CD4-positive, alpha-beta T cell (primary cell): Measurements from ENCODE around the gene ROR1. TPM values are rescaled to one million over a fixed set of nuclear protein-coding genes. Genes with fewer than 3 reads are reported as not detected.

ENCODE experiments used
- ATAC-seq: fragments of 200-7000 bp; cut with Tn5 transposase; one replicate; pipeline ENCODE4 v1.10.0; 2022; ENCODE audit warnings: mild to moderate bottlenecking; ENCODE audit not compliant: poor library complexity
- CTCF ChIA-PET: fragments of 350-600 bp; sonication (Branson Sonifier 250); formaldehyde crosslinking; loops from one replicate; lab custom pipeline; 2021; ENCODE audit warnings: antibody characterized with exemption, inconsistent platforms; lab: Charles Lee
- POLR2A ChIA-PET: fragments of 350-600 bp; sonication (Branson Sonifier 250); formaldehyde crosslinking; loops from one replicate; lab custom pipeline; 2021; ENCODE audit warnings: antibody characterized with exemption, inconsistent platforms; lab: Charles Lee
- DNase-seq, 14 experiments: peaks; one replicate each; pipeline ENCODE4 v3.0.0-alpha.2; 2013 to 2020; ENCODE audit warnings: mixed read lengths in 2 of 14
- H3K27ac ChIP-seq, 2 donors: one replicate each; pipeline versions ENCODE4 v1.5.1 to v1.7.0; 2013; ENCODE audit warnings: low read length in 2 of 2, low read depth in 1 of 2, mild to moderate bottlenecking in 1 of 2
- H3K27me3 ChIP-seq, 2 experiments: 1 replicate in 1 of 2; 2 replicates in 1 of 2; pipeline versions ENCODE4 v1.6.1 to v1.7.0; 2013; ENCODE audit warnings: low read length in 2 of 2, control low read depth in 1 of 2, mild to moderate bottlenecking in 1 of 2, moderate library complexity in 1 of 2; ENCODE audit not compliant: insufficient read depth in 2 of 2, control insufficient read depth in 1 of 2
- H3K36me3 ChIP-seq: one replicate; pipeline ENCODE4 v1.6.1; 2013; ENCODE audit warnings: low read length, control low read depth; ENCODE audit not compliant: insufficient read depth
- H3K4me1 ChIP-seq: one replicate; pipeline ENCODE4 v1.6.1; 2013; ENCODE audit warnings: low read length, control low read depth; ENCODE audit not compliant: insufficient read depth
- H3K4me3 ChIP-seq: one replicate; pipeline ENCODE4 v1.5.1; 2013; ENCODE audit warnings: mild to moderate bottlenecking, low read length, moderate library complexity
- H3K9me3 ChIP-seq, 2 experiments: 1 replicate in 1 of 2; 2 replicates in 1 of 2; pipeline versions ENCODE4 v1.6.1 to v1.7.0; 2013; ENCODE audit warnings: low read length in 2 of 2, mild to moderate bottlenecking in 2 of 2, control low read depth in 1 of 2, moderate library complexity in 1 of 2; ENCODE audit not compliant: control insufficient read depth in 1 of 2, insufficient read depth in 1 of 2
- H3K27ac Mint-ChIP-seq: one replicate; pipeline ENCODE4 v1.8.0; 2020; ENCODE audit warnings: mixed read lengths
- H3K27me3 Mint-ChIP-seq: one replicate; pipeline ENCODE4 v1.8.0; 2021; ENCODE audit warnings: mixed read lengths
- H3K36me3 Mint-ChIP-seq: one replicate; pipeline ENCODE4 v1.8.0; 2021; ENCODE audit warnings: low read depth, mixed read lengths
- H3K4me1 Mint-ChIP-seq: one replicate; pipeline ENCODE4 v1.8.0; 2021; ENCODE audit warnings: low read depth, mixed read lengths
- H3K4me3 Mint-ChIP-seq: one replicate; pipeline ENCODE4 v1.8.0; 2020; ENCODE audit warnings: mild to moderate bottlenecking, mixed read lengths
- H3K9me3 Mint-ChIP-seq: one replicate; pipeline ENCODE4 v1.8.0; 2020; ENCODE audit warnings: mixed read lengths
- CTCF ChIP-seq: fragments of 200-600 bp; IDR thresholded peaks from one replicate; pipeline ENCODE4 v1.8.0; 2022; ENCODE audit warnings: antibody characterized with exemption, mild to moderate bottlenecking
- intact Hi-C, 2 experiments: fragments of 100-400 bp; cut with DNase I in 1 of 2; cut with micrococcal nuclease in 1 of 2; formaldehyde crosslinking; loops; one replicate each; pipeline versions ENCODE4 v1.15.1 to v1.9.0; 2023 to 2025; cut with DNase I, micrococcal nuclease
- total RNA-seq, 174 experiments: library from RNA in 2 of 174; stranded (reverse) in 2 of 174; gene quantifications; one replicate each; pipeline ENCODE4 v1.2.3 and lab custom pipeline; 2021 to 2026

Gene ROR1
- total RNA-seq, 2 experiments from 2014 or later = not detected

- H3K9me3 Mint-ChIP-seq = no peaks in the 10 kb centered on the region
- Histone ChIP-seq H3K36me3 (no peaks in the 10 kb centered on the region), H3K27ac (no peak overlapping the region), H3K4me1 (peaks cover 4% of the 10 kb centered on the region), H3K27me3 (no peaks in the 10 kb centered on the region), H3K4me3 (no peak overlapping the region), H3K9me3 (no peaks in the 10 kb centered on the region)
- no peak for TF ChIP-seq CTCF
- CTCF ChIA-PET = no interaction called here
- ATAC-seq (no peak), DNase-seq (no peak)
- intact Hi-C loops = no loop called here
- POLR2A ChIA-PET = interaction anchor here (0.7 kb wide), 1 partner anchor 334 kb away, joined by 4 read pairs; no protein-coding TSS in a partner anchor
- H3K27ac Mint-ChIP-seq = no peak overlapping the region
- H3K4me3 Mint-ChIP-seq = no peak overlapping the region
- H3K4me1 Mint-ChIP-seq = peaks cover 8% of the 10 kb centered on the region
- H3K27me3 Mint-ChIP-seq = peaks cover 14% of the 10 kb centered on the region
- H3K36me3 Mint-ChIP-seq = no peaks in the 10 kb centered on the region
These were observed 409.7 kb downstream of the ROR1 start for GRCh38 chr1:64183395-64184002.

- no peak overlapping the region for H3K27ac ChIP-seq
- Mint-ChIP-seq H3K4me1 (peaks cover 8% of the 10 kb centered on the region), H3K27ac (no peak overlapping the region), H3K27me3 (peaks cover 9% of the 10 kb centered on the region), H3K9me3 (no peaks in the 10 kb centered on the region), H3K36me3 (no peaks in the 10 kb centered on the region), H3K4me3 (no peak overlapping the region)
- no peaks in the 10 kb centered on the region for H3K27me3 ChIP-seq
- no peak for TF ChIP-seq CTCF
- no peaks in the 10 kb centered on the region for H3K9me3 ChIP-seq
- CTCF ChIA-PET = no interaction called here
- intact Hi-C loops = no loop called here
- DNase-seq (no peak), ATAC-seq (no peak)
- POLR2A ChIA-PET = interaction anchor here (0.7 kb wide), 1 partner anchor 334 kb away, joined by 4 read pairs; no protein-coding TSS in a partner anchor
- peaks cover 4% of the 10 kb centered on the region for H3K4me1 ChIP-seq
- H3K36me3 ChIP-seq = no peaks in the 10 kb centered on the region
- no peak overlapping the region for H3K4me3 ChIP-seq
These were observed 410.2 kb downstream of the ROR1 start for GRCh38 chr1:64184003-64184440.

DNA sequence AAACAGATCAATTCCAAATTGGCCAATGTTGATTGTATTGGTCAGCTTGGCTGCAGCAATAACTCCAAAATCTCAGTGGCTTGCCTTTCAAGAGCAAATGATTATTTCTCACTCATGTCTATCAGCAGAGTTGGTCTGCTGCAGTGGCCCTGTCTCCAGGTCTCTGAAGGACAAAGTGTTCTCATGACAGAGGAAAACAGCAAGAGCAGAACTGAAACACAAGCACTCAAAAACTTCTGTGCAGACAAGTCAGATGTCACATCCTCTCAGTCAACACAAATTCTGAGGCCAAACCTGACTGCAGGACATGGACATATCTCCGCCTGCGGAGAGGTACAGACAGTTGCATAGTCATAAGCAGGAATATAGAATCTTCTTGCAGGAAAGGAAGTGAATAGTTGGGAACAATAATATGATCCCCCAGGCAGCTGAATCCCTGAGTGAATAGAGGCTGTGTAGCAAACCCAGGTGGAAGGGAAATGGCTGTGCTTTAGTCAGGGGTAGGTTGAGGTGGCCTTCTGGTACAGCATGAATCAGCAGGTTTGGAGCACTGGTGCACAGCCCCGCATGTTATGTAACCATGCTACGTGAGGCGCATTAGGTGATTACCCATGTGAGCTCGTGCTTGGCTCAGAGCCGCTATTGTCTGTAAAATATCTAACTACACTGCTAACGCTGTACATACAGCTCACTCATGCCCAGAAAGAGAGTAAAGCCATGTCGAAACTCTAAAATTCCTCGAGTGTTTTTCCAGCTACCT, 412.5 kb downstream of the ROR1 start:
- Mint-ChIP-seq H3K27ac (no peak overlapping the region), H3K36me3 (no peaks in the 10 kb centered on the region), H3K27me3 (peaks cover 5% of the 10 kb centered on the region), H3K4me1 (peaks cover 8% of the 10 kb centered on the region), H3K4me3 (no peak overlapping the region), H3K9me3 (no peaks in the 10 kb centered on the region)
- CTCF ChIA-PET = no interaction called here
- H3K27ac ChIP-seq = no peak overlapping the region
- H3K36me3 ChIP-seq = no peaks in the 10 kb centered on the region
- H3K4me3 ChIP-seq = no peak overlapping the region
- no peak for ATAC-seq
- POLR2A ChIA-PET = no interaction called here
- peaks cover 4% of the 10 kb centered on the region for H3K4me1 ChIP-seq
- H3K9me3 ChIP-seq = no peaks in the 10 kb centered on the region
- TF ChIP-seq CTCF = no peak
- H3K27me3 ChIP-seq = no peaks in the 10 kb centered on the region
- intact Hi-C loops = no loop called here
- DNase-seq = no peak
